HL-60 (cell line): Measurements from ENCODE around the gene RGS19.
A peak's percentile ranks its signal among the peaks of the same experiment; 100 is the strongest.
"Not testable (repeated sequence)": the region's sequence is repeated elsewhere in the genome, so short reads cannot be mapped to it uniquely, and the experiment has no call there.

Experiments used
- DNase-seq, 2 experiments: peaks; one replicate each; pipeline ENCODE4 v3.0.0-alpha.2; 2010 to 2020; ENCODE audit warnings: low read depth in 1 of 2, low spot score in 1 of 2
- H3K27ac ChIP-seq: fragments of 250-450 bp; sonication (Bioruptor Pico); replicated peaks from 2 replicates; pipeline ENCODE4 v1.5.1; 2020; ENCODE audit warnings: mild to moderate bottlenecking, moderate library complexity
- H3K27me3 ChIP-seq: fragments of 250-450 bp; sonication (Bioruptor Pico); 2 replicates; pipeline ENCODE4 v1.5.1; 2021; ENCODE audit warnings: mild to moderate bottlenecking, moderate library complexity; ENCODE audit not compliant: insufficient read depth, poor library complexity, severe bottlenecking
- H3K4me3 ChIP-seq: replicated peaks from 2 replicates; pipeline ENCODE4 v1.5.1; 2011; ENCODE audit warnings: mild to moderate bottlenecking, control low read depth, low read length; ENCODE audit not compliant: insufficient read depth
- GABPA ChIP-seq: IDR thresholded peaks from 2 replicates; pipeline ENCODE4 v1.6.1; 2012; ENCODE audit warnings: low read depth
- POLR2AphosphoS5 ChIP-seq: IDR thresholded peaks from 2 replicates; pipeline ENCODE4 v1.6.1; 2012; ENCODE audit warnings: low read depth
- SPI1 ChIP-seq: IDR thresholded peaks from 2 replicates; pipeline ENCODE4 v1.6.1; 2012; ENCODE audit warnings: low read depth, mild to moderate bottlenecking, borderline replicate concordance
- long read RNA-seq: library from polyadenylated mRNA; unstranded; transcript quantifications from one replicate; pipeline ENCODE4 v2.0.0, GENCODE V29; 2020
- TF ChIP-seq, protein P1 (sequence below): IDR thresholded peaks from one replicate; pipeline ENCODE4 v1.5.1; 2011; ENCODE audit warnings: low read length, control low read depth, inconsistent platforms; ENCODE audit not compliant: insufficient read depth
- TF ChIP-seq, protein P2 (sequence below): IDR thresholded peaks from 2 replicates; pipeline ENCODE4 v1.6.1; 2012; ENCODE audit warnings: low read depth; ENCODE audit not compliant: insufficient replicate concordance

The RGS19 gene, protein sequence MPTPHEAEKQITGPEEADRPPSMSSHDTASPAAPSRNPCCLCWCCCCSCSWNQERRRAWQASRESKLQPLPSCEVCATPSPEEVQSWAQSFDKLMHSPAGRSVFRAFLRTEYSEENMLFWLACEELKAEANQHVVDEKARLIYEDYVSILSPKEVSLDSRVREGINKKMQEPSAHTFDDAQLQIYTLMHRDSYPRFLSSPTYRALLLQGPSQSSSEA
- long read RNA-seq, transcript RGS19-201 (6 exons, 1,510 nt), result minor isoform, 63 of 1,079 reads
- long read RNA-seq, transcript RGS19-202 (6 exons, 1,593 nt), result major isoform, 297 of 1,079 reads
- long read RNA-seq, partial matches to known transcripts, result 228 of 1,079 reads
- long read RNA-seq, other reads (novel, unspliced or antisense), result 491 of 1,079 reads

DNA sequence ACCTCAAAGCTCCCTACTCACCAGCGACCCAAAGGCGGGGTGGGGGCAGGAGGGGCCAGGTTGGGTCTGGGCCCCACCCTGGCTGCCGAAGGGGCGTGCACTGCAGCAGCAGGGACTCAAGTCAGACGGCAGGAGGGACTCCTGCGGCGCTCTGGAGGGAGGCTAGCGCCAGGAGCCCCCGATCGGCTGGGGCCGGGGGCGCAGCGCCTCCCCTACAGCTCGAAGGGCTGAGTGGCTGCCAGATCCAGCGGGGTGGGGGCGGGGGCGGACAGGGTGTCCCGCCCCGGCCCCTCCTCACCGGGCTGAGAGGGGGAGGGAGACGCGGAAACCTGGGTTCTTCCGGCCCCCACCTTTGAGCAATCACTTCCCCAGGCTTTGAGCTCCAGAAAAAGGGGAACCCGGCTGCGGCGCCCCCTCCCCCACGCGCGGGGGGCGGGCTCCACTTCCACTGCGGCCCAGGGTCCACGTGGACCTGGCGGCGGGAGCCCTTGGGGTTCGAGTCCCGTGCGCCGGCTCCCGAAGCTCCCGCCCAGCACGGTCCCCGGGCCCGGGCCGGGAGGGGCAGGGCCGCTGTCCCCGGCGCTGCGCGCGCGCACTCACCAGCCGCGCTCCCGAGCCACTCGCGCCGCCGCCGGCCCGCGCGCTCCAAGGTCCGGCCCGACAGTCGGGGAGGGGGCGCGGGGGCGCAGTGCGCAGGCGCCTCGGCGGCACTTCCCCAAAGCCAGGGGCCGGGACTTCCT, at the start of gene RGS19:
Gene RGS19, minus strand, starts transcription at position 246 of the 740 bp plus-strand sequence. CDS start 2,632 bp downstream, outside the sequence.
- H3K27me3 ChIP-seq, result no peaks in the 10 kb centered on the region
- peak; percentile 94 to 97 for DNase-seq
- TF ChIP-seq SPI1 (peak; percentile 99), GABPA (peak; percentile 51; the same call in 1 of the 2 replicates)
- TF ChIP-seq, protein P1, sequence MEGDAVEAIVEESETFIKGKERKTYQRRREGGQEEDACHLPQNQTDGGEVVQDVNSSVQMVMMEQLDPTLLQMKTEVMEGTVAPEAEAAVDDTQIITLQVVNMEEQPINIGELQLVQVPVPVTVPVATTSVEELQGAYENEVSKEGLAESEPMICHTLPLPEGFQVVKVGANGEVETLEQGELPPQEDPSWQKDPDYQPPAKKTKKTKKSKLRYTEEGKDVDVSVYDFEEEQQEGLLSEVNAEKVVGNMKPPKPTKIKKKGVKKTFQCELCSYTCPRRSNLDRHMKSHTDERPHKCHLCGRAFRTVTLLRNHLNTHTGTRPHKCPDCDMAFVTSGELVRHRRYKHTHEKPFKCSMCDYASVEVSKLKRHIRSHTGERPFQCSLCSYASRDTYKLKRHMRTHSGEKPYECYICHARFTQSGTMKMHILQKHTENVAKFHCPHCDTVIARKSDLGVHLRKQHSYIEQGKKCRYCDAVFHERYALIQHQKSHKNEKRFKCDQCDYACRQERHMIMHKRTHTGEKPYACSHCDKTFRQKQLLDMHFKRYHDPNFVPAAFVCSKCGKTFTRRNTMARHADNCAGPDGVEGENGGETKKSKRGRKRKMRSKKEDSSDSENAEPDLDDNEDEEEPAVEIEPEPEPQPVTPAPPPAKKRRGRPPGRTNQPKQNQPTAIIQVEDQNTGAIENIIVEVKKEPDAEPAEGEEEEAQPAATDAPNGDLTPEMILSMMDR, result no peak
- peak within 1 kb of the TSS; percentile 83 for H3K4me3 ChIP-seq
- H3K27ac ChIP-seq, result peak within 1 kb of the TSS; percentile 97

DNA sequence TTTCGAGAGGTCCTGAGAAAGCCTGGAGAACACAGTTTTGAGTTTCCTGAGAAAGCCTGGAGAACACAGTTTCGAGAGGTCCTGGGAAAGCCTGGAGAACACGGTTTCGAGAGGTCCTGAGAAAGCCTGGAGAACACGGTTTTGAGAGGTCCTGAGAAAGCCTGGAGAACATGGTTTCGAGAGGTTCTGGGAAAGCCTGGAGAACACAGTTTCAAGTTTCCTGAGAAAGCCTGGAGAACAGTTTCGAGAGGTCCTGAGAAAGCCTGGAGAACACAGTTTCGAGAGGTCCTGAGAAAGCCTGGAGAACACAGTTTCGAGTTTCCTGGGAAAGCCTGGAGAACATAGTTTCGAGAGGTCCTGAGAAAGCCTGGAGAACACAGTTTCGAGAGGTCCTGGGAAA, 44.2 kb upstream of the RGS19 start:
- H3K4me3 ChIP-seq, H3K27ac ChIP-seq, H3K27me3 ChIP-seq, DNase-seq: not testable (repeated sequence)

DNA sequence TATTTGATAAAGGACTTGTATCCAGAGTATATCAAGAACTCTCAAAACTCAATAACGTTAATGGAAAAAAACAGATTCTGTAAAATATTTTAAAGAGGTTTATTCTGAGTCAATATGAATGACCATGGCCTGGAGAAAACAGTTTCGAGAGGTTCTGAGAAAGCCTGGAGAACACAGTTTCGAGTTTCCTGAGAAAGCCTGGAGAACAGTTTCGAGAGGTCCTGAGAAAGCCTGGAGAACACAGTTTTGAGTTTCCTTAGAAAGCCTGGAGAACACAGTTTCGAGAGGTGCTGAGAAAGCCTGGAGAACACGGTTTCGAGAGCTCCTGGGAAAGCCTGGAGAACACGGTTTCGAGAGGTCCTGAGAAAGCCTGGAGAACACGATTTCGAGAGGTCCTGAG, 43.6 kb upstream of the RGS19 start:
- H3K27ac ChIP-seq, DNase-seq, H3K27me3 ChIP-seq, H3K4me3 ChIP-seq: not testable (repeated sequence)

DNA sequence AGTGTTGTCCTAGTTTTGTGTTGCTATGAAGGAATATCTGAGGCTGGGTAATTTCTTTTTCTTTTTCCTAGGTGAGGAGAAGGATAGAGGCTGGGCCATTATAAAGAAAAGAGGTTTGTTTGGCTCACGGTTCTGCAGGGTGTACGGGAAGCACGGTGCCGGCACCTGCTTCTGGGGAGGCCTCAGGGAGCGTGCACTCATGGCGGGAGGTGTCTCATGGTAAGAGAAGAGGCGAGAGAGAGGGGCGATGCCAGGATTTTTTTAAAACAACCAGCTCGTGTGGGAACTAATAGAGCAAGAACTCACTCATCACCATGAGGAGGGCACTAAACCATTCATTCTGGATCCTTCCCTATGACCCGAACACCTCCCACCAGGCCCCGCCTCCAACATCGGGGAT, 42.3 kb upstream of the RGS19 start:
- no peak overlapping the region for H3K27ac ChIP-seq
- DNase-seq, result no peak
- TF ChIP-seq, protein P1, result no peak
- TF ChIP-seq POLR2AphosphoS5, result no peak
- no peak for TF ChIP-seq SPI1
- H3K27me3 ChIP-seq, result peaks cover 4% of the 10 kb centered on the region
- H3K4me3 ChIP-seq, result no peak overlapping the region

DNA sequence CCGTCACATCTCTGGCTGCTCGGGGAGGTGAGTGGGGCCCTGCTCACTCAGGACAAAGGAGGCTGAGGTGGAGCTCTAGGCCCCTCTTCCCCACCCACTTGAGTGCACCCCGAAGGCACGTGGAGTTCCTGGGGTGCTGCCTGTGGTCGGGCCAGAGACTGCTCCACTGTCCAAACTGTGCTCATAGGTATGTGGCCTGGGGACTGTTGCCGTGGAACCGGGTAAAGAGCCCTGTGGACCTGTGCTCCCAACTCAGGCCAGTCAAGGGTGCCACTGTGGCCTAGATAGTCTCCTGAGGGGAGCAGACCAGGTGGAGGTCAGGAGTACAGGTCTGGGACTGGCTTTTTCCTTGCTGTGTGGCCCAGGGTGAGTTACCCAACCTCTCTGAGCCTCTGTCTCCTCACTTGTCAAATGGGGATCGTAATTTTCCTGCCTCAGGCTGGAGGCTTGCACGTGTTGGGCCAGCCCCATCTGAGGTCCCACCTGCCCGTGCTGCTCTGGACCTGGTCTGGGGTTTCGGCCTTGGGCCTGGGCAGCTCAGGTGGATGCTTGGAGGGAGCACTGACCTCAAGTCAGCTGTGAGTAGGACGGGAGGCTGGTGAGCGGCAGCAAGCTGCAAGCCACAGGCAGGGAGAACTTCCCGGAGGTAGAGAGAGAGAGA, 40.5 kb upstream of the RGS19 start:
- TF ChIP-seq, protein P2, sequence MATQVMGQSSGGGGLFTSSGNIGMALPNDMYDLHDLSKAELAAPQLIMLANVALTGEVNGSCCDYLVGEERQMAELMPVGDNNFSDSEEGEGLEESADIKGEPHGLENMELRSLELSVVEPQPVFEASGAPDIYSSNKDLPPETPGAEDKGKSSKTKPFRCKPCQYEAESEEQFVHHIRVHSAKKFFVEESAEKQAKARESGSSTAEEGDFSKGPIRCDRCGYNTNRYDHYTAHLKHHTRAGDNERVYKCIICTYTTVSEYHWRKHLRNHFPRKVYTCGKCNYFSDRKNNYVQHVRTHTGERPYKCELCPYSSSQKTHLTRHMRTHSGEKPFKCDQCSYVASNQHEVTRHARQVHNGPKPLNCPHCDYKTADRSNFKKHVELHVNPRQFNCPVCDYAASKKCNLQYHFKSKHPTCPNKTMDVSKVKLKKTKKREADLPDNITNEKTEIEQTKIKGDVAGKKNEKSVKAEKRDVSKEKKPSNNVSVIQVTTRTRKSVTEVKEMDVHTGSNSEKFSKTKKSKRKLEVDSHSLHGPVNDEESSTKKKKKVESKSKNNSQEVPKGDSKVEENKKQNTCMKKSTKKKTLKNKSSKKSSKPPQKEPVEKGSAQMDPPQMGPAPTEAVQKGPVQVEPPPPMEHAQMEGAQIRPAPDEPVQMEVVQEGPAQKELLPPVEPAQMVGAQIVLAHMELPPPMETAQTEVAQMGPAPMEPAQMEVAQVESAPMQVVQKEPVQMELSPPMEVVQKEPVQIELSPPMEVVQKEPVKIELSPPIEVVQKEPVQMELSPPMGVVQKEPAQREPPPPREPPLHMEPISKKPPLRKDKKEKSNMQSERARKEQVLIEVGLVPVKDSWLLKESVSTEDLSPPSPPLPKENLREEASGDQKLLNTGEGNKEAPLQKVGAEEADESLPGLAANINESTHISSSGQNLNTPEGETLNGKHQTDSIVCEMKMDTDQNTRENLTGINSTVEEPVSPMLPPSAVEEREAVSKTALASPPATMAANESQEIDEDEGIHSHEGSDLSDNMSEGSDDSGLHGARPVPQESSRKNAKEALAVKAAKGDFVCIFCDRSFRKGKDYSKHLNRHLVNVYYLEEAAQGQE, result no peak
- TF ChIP-seq GABPA (no peak), POLR2AphosphoS5 (no peak), SPI1 (no peak)
- TF ChIP-seq, protein P1, result no peak
- no peak for DNase-seq
- H3K27ac ChIP-seq, result no peak overlapping the region
- H3K4me3 ChIP-seq, result peak overlapping the region; percentile 27
- peaks cover 4% of the 10 kb centered on the region for H3K27me3 ChIP-seq
